Head of caudate nucleus (tissue), 42 donors: ENCODE data around the gene CCNJL.

Experiments
- DNase-seq, 42 donors: peaks; one replicate each; pipeline versions ENCODE4 v3.0.0 to v3.0.0-alpha.2; 2020 to 2021; ENCODE audit warnings: mixed read lengths in 7 of 42
- intact Hi-C: fragments of 100-400 bp; cut with DNase I; formaldehyde crosslinking; loops from one replicate; pipeline ENCODE4 v1.15.0; 2022

The CCNJL gene

DNA sequence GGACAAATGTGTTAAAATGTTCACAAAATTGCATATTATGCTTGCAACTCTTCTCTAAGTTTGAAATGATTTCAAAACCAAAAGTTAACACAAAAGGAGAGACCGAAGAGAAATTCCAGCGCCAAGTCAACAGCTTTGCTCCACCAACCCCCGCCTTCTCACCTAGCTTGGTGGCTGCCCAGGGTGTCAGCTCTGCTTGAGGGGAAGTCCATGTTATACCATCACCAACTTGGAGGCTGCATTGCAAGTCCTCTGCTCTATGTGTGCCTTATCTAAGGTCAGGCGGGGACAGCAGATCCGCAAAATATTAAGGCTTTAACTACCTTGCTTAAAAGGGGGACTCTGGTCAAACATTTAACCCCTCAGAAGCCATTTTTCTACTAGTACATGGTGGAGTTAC, 14.6 kb downstream of the CCNJL start:
- DNase-seq: peak in 1 of 42 donors; percentile 18
- intact Hi-C loops: no loop called here

- intact Hi-C loops: no loop called here
- peak in 1 of 42 donors; percentile 8 for DNase-seq
These were observed 15.4 kb downstream of the CCNJL start for GRCh38 chr5:160297004-160297403.

DNA sequence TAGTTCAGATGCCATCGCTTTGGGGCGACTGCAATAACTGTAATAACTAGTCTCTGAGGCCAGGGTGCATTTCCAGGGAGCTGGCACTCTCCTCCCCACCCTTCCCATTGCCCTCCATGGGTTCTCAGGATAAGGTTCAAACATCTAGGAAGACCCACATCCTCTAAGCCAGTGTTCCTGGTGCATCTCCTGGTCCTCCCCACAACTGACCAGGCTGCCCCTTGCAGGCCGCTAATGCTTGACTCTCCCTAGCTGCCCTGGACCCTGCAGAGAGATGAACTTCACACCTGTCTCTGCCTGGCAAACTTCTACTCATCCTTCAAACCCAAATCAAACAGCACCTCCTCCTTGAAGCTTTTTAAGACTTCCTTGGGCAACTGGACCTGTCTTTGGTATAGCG, 15.9 kb downstream of the CCNJL start:
- intact Hi-C loops: no loop called here
- DNase-seq: peak in 1 of 42 donors; percentile 18

GRCh38 chr5:160293901-160294561, 18.3 kb downstream of the CCNJL start:
- intact Hi-C loops: no loop called here
- peak in 2 of 42 donors; percentile 7 to 23 for DNase-seq

DNA sequence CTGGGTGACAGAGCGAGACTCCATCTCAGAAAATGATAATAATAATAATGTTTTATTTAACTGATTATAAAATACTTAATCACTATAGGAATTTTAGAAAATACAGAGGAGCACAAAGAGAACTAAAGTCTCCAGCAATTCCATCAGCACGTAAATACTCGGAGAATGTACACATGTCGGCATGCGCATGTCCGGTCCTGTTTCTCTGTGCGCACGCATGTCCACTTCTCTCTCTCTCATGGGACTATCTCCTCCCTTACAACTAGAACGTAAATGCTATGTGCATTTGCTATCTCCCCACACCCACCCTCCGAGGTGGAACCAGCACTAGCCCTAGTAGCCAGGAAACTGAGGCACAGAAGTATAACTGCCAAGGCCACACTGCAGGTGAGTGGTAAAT, 19.0 kb downstream of the CCNJL start:
- intact Hi-C loops: no loop called here
- DNase-seq: peak in 1 of 42 donors; percentile 12

- DNase-seq: peak in 1 of 42 donors; percentile 10
- intact Hi-C loops: no loop called here
These were observed 20.9 kb downstream of the CCNJL start for GRCh38 chr5:160291467-160291866.

DNA sequence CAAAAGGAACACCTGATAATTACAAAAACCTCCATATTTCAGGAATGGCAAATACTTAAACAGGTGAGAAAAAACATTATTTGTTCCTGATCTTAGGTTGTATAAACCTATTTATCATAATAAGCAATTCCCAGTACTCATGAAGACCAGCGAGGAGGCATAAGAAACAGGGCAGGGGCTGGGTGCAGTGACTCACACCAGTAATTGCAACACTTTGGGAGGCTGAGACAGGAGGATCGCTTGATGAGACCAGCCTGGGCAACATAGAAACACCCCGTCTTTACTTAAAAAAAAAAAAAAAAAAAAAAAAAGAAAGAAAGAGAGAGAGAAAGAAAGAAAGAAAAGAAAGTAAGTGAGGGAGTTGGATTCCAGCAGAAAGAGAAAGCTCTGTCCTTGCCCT, 21.6 kb downstream of the CCNJL start:
- no peak for DNase-seq
- intact Hi-C loops: no loop called here

DNA sequence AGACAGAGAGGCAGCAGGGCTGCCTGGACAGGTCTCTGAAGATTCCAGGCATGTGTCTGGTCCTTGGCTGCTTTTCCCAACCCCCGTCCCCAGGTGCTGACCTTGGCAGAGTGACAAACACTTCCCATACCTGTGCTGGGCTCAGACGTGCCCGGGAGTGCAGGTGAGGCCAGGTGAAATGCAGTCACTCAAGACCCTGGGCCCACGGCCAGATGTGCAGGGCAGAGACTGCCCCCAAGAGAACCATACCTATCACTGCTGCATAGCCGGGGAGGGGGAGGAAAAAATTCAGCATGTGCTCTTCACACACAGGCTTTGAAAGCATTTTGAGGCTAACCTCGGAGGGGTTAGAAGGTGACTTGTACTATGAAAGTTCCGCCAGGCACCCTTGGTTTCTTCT, 22.6 kb downstream of the CCNJL start:
- intact Hi-C loops: no loop called here
- DNase-seq: peak in 1 of 42 donors; percentile 23

DNA sequence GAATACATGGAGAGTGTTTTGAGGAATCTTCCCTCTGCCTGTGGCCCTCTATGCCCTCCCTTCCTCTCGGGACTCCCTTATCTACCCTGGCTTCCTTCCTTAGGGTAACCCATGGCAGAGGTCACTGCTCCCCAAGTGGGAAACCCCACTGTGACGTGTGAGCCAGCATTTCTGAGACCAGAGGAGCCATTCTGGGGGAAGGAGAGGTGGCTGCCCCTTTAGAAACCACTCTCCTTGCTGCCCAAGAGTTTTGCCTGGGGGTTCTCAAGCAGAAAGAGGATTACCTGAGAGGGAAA, 23.1 kb downstream of the CCNJL start:
- no peak for DNase-seq
- intact Hi-C loops: no loop called here

GRCh38 chr5:160287378-160288051, 24.8 kb downstream of the CCNJL start:
- intact Hi-C loops: no loop called here
- peak in 34 of 42 donors; percentile 10 to 69 (median 42) for DNase-seq

DNA sequence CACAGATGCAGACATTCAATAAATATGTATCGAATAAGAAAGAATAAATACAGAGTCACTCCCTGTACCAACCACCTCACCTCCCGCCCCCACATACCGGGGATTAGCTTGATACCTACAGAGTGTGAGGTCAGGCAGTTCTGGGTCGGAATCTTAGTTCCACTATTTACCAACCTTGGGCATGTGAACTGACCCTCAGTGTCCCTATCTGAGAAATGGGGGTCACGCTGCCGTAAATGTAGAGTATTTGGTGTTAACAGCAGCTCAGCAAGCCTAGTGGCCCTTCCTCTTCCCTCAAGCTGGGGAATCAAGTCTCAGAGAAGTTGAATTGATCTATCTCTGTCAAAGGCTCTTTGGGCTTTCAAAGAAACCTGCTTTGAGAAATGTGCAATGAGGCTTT, 25.4 kb downstream of the CCNJL start:
- intact Hi-C loops: no loop called here
- no peak for DNase-seq

- intact Hi-C loops: no loop called here
- DNase-seq: no peak
These were observed 27.0 kb downstream of the CCNJL start for GRCh38 chr5:160285316-160285715.

- no peak for DNase-seq
- intact Hi-C loops: no loop called here
These were observed 28.0 kb downstream of the CCNJL start for GRCh38 chr5:160284291-160284873.

- intact Hi-C loops: no loop called here
- no peak for DNase-seq
These were observed 31.1 kb downstream of the CCNJL start for GRCh38 chr5:160281275-160281674.

DNA sequence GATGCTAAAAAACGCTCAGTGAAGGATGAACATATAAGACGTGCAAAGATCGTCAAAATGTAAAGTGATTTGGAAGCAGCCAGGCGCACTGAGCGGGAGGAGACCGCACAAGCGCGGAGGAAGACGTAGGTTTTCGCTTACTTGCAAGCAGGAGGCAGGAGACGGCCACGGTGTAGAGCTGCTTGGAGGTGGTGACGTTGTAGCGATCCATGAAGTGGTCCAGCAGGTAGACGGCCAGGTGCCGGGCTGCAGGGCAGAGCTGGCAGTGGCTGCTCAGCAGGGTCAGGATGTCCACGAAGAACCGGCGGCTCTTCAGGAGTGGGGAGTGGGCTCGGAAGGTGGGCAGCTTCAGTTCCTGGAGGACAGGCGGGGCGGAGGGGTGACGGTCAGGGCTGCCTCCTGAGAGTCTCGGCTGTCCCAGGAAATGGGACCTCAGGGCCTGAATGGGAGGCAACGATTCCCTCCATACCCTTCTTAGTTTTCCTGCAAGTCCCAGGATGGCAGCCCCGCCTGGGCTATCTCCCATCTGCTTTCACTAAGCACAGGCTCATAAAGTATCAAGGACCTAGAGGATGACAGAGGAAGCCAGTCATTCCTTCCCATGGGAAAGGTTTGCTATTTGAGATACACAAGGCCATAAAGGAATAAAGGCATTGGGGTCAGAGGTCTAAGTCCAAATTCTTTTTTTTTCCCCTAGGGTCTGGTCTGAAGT, 31.8 kb downstream of the CCNJL start:
- intact Hi-C loops: no loop called here
- DNase-seq: no peak

DNA sequence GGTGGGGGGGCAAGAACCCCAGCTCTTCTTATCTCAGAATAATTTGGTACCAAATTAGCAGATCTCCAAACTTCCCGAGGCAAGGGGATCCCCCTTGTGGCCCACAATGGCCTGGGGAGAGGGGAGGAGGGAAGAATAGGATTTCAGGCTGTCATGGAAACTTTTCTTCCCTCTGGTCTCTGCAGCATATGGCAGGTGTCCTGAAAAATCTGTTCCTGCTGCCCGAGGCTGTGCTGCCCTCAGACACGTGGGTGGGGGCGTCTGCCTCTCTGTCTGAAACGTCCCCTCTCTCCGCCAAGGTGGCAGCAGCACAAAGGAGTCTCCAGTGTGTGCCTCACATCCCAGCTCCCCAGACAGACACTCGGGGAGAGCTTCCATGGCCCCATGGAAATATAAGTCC, 34.0 kb downstream of the CCNJL start:
- intact Hi-C loops: no loop called here
- DNase-seq: no peak

DNA sequence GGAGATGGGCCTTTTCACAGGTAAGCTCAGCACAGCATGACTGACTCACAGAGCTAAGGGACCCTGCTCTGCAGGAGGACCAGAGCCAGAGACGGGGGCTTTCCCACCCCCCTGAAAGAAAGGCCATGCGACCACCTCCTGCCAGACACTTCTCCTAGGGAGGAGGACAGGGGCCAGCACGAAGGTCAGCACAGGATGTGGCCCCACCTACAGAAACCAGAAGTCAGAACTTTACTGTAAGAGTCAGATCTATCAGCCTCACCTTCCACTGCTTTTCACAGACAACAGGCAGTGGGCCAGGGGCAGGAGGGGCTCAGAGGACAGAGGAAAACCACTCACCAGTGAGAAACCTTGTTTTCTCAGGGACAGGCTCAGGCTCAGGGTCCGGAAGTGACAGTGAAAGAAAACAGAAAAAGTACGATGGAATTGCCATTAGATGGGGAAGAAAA, 37.9 kb downstream of the CCNJL start:
- intact Hi-C loops: no loop called here
- no peak for DNase-seq

DNA sequence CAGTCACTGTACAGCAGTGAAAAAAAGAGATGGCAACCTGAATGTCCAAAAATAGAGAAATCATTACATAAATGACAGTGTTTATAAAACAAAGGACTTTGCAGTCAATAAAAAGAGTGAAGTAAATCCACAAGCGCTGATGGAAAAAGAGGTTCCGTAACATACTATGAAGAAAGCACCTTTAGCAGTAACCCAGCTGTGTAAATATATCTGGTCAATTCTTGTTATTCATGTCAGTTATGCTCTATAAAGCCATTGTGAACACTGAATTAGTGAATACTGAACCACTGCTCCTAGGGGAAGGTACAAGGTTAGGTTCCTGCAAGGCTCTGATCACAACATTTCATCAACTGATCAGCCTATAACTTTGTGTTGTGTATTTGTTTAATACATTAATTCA, 39.5 kb downstream of the CCNJL start:
- DNase-seq: no peak
- intact Hi-C loops: no loop called here

- intact Hi-C loops: no loop called here
- DNase-seq: no peak
These were observed 40.1 kb downstream of the CCNJL start for GRCh38 chr5:160272264-160272663.

DNA sequence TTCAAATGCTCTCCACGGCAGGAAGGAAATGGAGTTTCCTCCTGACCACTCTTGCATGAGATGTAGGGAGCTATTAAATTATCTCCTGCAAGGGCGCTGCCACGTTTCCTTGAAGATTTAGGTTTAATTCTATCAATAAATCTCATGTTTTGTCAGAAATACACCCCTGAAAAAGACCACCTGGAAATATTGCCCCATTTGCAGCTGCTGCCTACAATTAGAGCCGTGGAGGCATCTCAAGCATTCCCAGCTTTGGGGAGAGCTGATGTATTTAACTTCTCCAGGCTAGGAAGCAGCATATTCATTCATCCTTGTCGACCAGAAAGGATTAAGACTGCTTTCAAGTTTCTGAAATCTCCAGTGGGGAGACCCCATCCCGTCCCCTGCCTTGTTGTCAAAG, 40.5 kb downstream of the CCNJL start:
- intact Hi-C loops: no loop called here
- no peak for DNase-seq
